OCI-LY7 (cell line): Measurements from ENCODE around the gene MCRIP2.

ENCODE experiments used
- CTCF ChIP-seq: fragments of 200-600 bp; sonication (generic); conservative IDR thresholded peaks from 2 replicates; pipeline ENCODE4 v1.5.1; 2014; ENCODE audit warnings: mild to moderate bottlenecking, antibody characterized with exemption, low read length, moderate library complexity, mixed read lengths
- EZH2phosphoT487 ChIP-seq: fragments of 200-600 bp; sonication (generic); IDR thresholded peaks from 2 replicates; pipeline ENCODE4 v1.6.1; 2018; ENCODE audit warnings: low read depth, borderline replicate concordance, mild to moderate bottlenecking, mixed run types, antibody characterized with exemption, low read length, moderate library complexity, mixed read lengths

GRCh38 chr16:692356-693108, 50.9 kb downstream of the MCRIP2 start:
- no peak for TF ChIP-seq CTCF
- no peak for TF ChIP-seq EZH2phosphoT487
